Cerebellar nuclear complex (tissue), 1 donor: ENCODE data around the gene PCTP.

Experiments
- DNase-seq, 2 experiments: peaks; one replicate each; lab custom pipeline; 2025; lab: John Stamatoyannopoulos, UW

PCTP gene

DNA sequence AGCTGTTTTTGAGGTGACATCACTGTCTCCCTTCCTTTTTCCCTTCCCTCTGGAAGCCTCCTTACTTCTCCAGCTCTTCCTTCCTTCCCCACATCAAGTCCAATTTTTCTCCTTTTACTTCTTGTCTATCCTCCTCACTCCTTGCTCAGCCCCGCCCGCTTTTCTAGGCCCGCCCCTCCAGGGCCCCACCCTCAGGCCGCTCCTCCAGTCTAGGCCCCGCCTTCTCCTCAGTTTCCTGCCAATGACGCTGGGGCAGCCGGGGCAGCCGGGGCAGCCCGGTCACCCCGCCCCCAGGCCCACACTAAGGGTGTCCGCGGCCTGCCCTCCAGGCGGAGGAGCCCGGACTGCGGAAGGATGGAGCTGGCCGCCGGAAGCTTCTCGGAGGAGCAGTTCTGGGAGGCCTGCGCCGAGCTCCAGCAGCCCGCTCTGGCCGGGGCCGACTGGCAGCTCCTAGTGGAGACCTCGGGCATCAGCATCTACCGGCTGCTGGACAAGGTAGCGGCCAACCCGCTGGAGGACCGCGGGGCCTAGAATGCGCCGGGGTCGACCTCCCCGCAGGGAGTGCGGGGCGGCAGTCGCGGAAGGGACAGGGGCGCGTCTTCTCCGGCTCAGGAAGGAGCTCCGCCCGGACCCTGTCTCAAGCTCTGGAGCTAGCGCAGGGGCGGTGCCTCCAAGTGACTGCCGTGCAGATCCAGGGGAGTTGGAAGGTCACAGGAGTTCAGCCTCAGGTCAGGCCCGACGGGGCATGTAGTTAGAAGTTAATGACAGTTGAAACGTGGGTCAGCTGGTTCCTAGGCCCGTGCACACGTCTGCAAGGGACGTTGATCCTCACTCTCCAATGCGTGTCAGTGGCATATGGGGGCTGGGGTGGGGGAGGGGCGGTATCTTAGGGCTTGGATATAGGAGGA is at the start of gene PCTP:
PCTP (plus strand) TSS at position 302 of the 908 bp plus-strand sequence; CDS start at position 355, 53 bp downstream.
- peak in 1 of 2 experiments; percentile 36 for DNase-seq

DNA sequence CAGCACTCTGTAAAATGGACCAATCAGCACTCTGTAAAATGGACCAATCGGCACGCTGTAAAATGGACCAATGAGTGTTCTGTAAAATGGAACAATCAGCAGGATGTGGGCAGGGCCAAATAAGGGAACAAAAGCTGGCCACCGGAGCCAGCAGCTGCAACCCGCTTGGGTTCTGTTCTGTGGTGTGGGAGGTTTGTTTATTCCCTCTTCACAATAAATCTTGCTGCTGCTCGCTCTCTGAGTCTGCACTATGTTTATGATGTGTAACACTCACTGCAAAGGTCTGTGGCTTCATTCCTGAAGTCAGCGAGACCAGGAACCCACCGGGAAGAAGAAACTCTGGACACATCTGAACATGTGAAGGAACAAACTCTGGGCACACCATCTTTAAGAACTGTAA is 48.7 kb upstream of the PCTP start:
- DNase-seq = no peak

- no peak for DNase-seq
These were observed 46.5 kb upstream of the PCTP start for GRCh38 chr17:55704401-55704800.

- no peak for DNase-seq
These were observed 45.0 kb upstream of the PCTP start for GRCh38 chr17:55705847-55706246.

GRCh38 chr17:55706808-55707773 is 43.8 kb upstream of the PCTP start:
- DNase-seq = no peak

DNA sequence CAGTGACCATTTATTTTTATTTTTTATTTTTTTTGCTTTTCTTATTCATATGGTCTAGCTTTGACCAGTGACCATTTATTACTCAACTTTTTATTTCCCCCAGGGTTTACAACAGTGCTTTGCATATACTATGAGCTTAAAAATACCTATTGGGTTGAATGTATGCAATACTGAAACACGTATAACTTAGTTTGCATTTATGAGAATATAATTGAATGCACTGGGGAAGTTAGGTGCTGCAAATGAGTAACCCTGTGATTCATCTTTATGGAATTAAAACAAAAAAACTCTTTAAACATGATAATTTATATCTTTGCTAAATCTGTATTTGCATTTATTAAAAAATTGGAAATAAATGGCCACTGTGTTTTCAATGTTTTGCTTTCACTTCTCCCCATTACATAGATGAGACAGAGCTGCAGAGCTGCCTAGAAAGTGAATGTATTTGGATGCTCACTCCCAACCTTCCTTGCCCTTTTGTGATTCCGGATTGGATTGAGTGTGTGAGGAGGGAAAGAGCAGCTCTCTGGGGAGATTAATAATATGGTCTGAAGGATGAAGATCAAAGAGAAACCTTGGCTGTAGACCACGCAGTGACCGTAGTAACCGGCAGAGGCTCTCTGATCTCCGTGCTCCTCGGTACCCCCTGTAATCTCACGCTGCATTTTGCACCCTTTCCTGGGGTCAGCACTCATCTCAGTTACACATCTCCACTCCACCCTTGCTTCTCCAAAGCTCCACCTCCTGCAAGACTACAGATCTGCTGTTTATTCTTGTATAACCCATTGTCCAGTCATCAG is 42.5 kb upstream of the PCTP start:
- no peak for DNase-seq

DNA sequence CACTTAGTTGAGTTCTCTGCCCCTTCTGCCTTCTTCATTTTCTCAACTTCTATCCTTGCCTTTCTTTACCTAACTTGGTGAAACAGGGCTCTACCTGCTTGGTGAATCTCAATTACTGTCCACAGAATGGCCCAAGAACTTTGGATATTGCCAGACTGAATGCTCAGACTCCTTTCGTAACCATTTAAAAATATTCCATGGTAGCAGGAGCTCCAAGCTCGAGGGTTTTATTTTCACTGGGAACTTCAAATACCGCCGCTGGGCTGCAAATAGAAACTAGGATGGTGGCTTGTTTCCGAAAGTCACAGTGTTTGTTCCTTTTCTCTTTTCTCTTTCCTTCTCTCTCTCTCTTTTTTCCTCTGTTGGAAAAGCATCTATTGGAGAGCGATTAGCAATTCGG is 41.4 kb upstream of the PCTP start:
- no peak for DNase-seq

GRCh38 chr17:55709984-55710383 is 40.9 kb upstream of the PCTP start:
- no peak for DNase-seq

DNA sequence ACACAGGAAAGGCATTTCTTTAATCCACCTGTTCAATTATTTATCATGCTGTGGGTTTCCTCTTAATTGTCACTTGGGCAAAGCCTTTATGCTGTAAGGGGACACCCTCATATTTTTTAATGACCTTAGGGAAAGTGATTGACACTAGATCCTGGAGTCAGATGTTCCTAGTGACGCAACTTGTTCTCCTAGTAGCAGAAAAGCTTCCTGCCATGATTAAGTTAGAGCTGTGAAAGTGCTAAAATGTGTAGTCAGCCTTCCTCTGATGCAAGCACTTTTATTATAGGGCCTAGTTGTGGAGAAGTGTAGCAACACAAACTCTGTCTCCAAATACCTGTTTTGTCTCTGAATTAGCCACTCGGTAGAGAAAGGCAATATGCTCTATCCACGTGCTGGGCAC is 40.4 kb upstream of the PCTP start:
- DNase-seq = no peak

- no peak for DNase-seq
These were observed 39.9 kb upstream of the PCTP start for GRCh38 chr17:55710829-55711496.

GRCh38 chr17:55717432-55717831 is 33.4 kb upstream of the PCTP start:
- DNase-seq = no peak

DNA sequence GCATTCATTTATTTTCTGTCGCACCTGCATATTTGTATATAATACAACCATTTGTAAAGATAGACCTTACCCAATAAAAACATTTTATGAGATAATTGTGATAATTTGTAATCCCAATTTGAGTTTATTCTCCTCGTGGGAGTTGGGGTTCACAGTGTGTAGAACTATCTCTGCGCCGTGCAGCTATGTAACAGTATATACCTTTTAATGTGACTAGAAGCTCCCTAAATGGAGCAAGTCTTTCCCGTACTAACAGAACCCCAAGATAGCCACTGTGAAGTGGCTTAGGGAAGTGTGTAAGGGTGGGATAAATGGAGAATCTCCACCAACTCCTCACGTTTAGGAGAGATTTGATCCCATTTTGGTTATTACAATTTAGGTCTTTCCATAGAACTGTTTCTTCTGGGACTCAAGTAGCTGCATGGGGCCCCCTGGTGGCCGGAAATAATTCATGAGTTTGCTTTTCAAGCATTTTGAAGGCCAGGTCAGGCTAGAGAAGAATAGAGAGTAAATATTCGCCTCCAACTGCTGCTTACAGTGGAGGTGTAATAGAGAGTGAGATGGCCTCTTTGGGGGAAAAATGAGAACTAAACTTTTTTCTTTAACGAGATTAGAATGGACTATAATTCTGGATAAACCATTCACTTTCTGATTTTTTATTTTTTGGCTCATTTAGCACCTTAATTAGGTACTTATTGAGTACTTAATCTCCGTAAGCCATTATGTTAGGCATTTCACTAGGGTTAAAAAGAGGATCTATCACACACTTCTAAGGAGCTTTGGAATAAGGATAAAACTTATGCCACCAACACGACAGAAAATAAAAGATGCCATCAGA is 32.7 kb upstream of the PCTP start:
- DNase-seq = no peak

GRCh38 chr17:55720919-55721836 is 29.7 kb upstream of the PCTP start:
- DNase-seq = no peak

DNA sequence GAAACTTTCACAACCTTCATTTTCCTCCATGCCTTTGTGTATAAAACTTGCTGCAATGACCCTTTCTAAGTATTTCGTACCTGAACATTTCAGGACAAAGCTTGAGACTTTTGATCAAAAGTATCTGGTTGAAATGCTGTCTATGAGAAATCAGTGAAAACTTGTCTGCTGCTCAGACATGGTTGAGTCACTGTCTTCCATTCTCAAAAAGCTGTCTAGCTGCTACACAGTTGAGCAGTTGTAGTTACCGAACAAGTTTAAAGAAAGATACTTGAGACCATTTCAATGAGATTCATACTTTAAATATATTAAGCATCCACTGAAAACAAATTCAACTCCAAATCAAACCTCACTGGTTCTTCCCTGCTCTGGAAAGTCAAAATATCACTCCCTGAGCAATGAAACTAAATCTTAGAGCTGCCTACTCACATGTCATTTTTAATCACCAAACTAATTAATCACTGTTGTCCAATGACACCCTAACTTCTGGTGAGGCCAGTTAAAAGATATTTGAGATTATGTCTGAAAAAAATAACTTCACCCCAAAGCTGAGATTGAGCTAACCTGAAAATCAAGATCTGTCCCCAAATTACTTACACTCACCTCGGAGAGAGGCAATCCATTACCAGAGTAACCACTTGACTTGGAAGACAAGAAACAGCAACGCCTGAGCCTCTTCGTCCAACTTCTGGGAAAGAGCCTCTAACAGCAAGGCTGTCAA is 28.7 kb upstream of the PCTP start:
- no peak for DNase-seq

- no peak for DNase-seq
These were observed 27.9 kb upstream of the PCTP start, which contains the start of gene TMEM100 for GRCh38 chr17:55722742-55723487. Gene TMEM100, minus strand, starts transcription at chr17:55722864. Its CDS starts 1,794 bp downstream, at chr17:55721070.

- no peak for DNase-seq
These were observed 27.4 kb upstream of the PCTP start for GRCh38 chr17:55723488-55723848.

DNA sequence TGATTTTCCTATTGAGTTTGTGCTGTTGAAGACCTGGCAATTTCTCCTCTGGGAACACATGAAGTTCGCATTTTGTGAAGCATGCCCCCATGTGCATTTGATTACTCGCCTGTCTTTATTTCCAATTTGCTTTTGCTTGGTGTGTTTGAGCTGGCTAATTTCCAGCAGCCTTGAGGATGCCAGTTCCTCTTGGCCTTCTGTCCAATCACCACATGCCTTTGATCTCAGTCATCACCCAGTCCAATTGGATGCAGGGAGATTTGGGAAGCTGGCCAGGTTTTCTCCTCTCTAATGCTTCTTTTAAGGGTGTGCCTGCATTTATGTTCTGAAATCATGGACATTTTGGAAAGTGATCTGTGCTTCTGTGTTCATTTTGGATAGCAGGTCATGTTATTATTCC is 24.4 kb upstream of the PCTP start:
- DNase-seq = no peak

GRCh38 chr17:55727275-55727674 is 23.6 kb upstream of the PCTP start:
- no peak for DNase-seq
